NCI-H345 treated with DMSO at 0.1 percent for 48 hours (cell line): ENCODE results near the gene KCTD13.
"Not testable (repeated sequence)": the region's sequence is repeated elsewhere in the genome, so short reads cannot be mapped to it uniquely, and the experiment has no call there.

ENCODE experiments used
- DNase-seq: peaks from one replicate; lab custom pipeline; 2025; ENCODE audit not compliant: unreplicated experiment; lab: John Stamatoyannopoulos, UW

KCTD13 gene

DNA sequence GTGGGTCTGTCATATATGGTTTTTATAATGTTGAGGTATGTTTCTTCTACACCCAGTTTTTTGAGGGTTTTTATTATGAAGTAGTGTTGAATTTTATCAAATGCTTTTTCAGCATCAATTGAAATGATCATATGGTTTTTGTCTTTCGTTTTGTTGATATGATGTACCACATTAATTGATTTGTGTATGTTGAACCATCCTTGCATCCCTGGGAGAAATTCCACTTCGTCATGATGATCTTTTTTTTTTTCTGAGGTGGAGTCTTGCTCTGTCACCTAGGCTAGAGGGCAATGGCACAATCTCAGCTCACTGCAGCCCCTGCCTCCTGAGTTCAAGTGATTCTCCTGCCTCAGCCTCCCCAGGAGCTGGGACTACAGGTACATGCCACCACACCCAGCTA is 21.9 kb upstream of the KCTD13 start:
- no peak for DNase-seq

DNA sequence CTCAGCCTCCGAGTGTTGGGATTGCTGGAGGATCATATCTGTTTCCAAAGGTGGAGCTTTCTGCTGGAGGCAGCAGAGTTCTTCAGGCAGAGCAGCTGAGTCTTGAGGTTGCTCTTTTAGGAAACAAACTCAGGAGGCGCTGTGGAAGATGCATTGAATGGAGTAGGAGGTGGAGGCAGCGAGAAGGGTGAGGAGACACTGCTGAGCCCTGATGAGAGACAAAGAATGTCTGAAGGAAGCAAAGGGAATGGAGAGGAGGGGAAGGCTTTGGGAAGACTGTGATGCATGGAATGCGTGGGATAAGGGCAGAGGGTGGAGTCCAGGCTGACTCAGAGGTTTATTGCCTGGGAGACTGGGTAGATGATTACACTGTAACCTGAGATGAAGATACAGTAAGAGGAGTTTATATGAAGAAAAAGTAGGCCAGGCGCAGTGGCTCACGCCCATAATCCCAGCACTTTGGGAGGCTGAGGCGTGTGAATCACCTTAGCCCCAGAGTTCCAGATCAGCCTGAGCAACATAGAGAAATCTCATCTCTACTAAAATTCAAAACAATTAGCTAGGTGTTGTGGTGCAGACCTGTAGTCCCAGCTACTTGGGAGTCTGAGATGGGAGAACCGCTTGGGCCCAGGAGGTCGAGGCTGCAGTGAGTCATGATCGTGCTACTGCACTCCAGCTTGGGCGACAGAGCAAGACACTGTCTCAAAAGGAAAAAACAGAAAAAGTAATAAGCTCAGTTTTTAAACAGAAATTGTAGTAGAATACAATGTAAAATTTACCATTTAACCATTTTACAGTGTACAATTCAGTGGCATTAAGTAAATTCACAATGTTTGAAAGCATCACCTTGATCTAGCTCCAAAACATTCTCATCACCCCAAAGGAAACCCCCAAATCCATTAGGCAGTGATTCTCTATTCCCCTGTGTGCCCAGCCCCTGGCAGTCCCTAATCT is 18.1 kb upstream of the KCTD13 start:
- DNase-seq: no peak

DNA sequence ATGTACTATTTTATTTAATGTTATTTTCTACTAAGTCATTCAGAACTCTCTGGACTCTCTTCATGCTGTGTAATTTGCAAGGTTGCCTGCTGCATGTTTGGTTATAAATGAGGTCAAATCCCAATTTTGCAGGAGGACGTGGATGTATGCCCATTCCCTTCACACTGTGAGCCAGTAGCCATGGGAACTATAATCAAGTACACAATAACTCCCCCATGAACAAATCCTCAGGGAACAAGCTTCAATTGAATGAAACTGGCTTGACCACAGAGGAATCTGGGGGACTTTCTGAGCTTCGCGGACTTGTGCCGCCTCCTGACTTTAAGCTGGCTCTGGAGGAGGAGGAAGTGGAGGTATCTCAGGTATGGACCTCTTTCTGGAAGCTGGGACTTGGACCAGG is 14.6 kb upstream of the KCTD13 start:
- DNase-seq: no peak

DNA sequence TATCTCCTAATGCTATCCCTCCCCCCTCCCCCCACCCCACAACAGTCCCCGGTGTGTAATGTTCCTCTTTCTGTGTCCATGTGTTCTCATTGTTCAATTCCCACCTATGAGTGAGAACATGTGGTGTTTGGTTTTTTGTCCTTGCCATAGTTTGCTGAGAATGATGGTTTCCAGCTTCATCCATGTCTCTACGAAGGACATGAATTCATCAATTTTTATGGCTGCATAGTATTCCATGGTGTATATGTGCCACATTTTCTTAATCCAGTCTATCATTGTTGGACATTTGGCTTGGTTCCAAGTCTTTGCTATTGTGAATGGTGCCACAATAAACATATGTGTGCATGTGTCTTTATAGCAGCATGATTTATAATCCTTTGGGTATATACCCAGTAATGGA is 5.7 kb upstream of the KCTD13 start:
- not testable (repeated sequence) for DNase-seq

DNA sequence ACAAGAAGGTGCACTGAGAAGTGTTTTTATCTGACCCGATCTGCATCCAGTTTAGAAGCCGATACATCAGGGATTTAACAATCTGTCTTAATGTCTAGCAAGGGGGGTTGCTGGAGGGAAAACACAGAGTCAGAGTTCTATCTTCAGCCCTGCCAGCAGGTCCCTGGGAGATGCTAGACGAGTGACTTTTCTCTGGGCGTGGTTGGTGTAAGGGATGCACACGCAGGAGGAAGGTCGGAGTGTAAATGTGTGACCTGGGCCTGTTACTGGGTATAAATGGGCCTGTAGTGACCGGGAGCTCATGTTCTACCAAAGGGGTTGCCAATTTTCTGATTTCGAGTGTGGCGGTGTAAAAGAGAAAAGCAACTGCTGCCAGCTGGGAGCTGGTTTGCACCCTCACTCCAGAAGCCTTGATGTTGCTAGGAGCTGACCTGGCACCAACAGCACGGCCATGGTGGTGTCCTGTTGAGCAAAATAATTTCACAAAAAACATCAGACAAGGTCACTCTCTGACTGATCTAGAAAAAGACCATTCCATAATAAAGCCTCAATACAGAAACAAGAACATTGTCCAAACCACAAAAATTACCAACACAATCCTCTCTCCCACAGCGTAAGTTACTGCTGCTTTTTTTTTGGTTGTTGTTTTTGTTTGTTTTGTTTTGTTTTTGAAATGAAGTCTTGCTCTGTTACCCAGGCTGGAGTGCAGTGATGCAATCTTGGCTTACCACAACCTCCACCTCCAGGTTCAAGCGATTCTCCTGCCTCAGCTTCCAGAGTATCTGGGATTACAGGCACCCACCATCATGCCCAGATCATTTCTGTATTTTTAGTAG is 1.3 kb upstream of the KCTD13 start:
- DNase-seq: no peak

DNA sequence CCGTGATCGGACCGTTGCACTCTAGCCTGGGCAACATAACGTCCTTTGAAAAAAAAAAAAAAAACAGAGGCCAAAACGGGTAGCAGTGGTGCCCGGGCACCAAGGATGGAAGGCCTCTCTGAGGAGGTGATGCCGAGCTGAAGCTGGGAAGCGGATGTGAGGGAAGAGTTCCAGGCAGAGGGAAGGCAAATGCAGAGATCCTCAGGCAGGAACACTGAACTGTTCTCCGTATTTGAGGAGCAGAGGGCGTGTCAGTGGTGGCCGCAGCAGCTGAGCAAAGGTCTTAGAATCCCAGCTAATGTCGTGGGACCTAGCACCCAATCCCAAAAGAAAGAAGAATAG is 656 bp upstream of the KCTD13 start:
- peak; percentile 39 for DNase-seq

DNA sequence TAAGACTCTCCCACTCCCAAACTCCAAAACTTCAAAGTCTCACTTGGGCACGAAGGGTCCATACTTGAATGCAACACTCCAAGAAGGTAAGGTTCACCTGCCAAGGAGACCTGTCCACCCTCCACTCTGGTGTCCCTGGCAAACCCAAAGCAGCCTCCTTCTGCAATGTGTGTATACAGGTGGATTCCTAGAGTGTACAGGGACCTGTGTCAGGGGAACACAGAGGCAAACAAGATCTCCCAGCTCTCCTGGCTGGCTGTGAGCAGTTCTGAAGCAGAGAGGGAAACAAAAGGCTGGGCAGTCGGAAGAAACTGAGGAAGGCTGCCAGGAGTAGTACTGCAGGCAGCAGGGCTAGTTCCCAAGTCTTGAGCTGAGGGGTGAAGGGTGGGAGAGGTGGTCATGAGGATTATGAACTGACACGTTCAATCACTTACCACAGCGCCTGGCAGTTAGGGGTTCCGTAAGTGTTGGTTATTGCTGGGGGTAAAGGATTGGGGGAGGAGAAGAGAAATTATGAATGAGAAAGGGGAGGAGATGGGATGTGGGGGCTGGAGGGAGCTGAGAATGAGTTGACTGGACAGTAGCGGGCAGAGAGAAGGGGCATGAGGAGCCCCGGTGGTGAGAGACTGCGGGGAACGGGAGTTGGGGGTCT is 795 bp downstream of the KCTD13 start:
- DNase-seq: no peak

DNA sequence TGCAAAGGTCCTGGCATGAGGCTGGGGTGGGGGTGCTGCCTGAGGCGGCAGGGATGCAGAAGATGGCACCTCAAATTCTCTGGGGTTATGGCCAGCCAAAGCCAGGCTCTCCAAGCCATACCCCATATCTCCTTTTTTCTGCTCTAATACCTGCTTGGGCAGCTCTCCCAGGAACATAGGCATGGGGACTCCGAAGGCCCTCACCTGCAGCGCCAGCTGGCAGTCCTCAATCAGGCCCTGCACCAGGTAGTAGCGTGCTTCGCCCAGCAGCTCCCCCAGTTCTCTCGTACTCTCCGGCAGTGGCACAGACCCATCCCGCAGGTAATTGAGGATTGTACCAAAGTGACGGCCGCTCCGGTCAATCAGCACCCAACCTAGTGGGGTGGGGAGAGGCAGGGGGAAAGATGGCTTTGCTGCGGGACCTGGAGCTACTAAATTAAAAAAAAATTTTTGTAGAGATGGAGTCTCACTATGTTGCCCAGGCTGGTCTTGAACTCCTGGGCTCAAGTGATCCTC is 3.0 kb downstream of the KCTD13 start:
- DNase-seq: no peak

DNA sequence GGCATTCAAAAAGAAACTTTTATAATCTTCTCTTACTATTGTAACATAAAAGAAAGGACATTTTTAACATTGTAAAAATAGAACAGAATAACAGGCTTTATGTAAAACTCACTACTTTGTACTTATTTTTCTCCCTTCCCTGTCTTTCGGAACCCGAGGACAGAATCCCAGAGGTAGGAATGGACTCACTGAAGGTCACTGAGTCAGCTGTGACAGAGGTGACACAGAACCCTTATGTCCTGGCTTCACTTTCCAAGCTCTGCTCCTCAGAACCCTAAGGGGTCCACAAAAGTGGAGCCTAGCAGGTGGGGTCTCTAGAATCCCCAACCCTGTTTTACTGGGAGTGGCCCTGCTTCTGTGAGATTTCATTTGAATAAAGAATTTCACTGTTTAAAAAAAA is 3.7 kb downstream of the KCTD13 start:
- DNase-seq: no peak

DNA sequence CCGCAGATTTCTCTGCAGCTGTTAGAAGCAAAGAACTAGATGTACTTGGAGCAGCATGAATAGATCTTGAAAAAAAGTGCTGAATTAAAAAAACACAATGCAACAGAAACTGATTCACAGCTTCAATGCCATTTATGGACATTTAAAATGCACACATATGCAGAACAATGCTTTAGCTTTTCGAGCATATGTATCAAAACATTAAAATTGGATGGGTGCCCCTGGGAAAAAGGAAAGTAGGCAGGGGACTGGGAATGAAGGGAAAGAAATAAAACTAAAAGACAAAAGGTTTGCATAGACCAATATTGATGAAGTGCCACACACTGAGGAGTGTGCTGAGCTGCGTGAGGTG is 5.0 kb downstream of the KCTD13 start:
- DNase-seq: no peak

DNA sequence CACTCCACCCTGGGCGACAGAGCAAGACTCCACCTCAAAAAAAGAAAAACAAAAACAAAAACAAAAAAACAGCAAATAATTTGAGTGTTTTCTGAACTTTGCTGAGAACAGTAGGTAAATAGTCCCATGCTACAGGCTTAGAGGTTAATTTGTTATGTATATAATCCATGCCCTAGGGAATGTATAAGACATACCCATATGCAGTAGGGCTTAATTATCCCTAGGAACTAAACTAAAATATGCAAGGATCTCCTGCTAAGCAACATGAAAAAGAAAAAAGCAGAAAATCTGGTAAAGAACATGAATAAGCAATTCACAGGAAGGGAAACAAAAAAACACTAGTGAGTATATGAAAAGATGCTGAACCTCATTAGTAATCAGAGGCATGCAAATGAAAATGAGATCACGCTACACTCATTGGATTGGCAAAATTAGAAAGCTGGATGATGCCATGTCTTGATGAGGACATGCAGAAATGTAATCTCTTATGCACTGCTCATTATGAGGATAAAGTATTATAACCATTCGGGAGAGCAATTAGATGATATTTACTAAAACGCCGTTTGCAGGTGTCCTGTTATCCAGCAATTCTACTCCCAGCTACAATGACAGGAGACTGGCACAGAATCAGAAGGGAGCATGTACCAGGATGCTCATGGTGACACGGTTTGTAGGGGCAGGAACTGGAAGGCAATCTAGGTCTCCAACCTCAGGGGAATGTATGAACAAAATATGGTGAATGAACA is 5.6 kb downstream of the KCTD13 start:
- DNase-seq: no peak

DNA sequence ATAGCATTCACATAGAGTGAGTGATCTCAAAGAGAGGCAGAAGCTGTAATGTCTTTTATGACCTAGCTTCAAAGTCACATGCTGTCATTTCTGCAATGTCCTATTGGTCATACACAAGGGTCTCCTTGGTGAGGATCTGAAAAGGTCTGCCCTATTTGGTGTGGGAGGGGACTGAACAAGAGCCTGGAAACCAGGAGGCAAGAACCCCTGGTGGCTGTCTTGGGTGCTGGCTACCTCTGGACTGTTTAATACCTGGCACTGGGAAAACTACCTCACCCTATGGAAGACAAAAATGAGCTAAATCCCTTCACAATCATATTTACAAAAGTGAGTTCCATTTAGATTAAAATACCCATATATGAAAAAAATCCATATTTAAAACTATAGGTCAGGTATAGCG is 9.0 kb downstream of the KCTD13 start:
- no peak for DNase-seq

DNA sequence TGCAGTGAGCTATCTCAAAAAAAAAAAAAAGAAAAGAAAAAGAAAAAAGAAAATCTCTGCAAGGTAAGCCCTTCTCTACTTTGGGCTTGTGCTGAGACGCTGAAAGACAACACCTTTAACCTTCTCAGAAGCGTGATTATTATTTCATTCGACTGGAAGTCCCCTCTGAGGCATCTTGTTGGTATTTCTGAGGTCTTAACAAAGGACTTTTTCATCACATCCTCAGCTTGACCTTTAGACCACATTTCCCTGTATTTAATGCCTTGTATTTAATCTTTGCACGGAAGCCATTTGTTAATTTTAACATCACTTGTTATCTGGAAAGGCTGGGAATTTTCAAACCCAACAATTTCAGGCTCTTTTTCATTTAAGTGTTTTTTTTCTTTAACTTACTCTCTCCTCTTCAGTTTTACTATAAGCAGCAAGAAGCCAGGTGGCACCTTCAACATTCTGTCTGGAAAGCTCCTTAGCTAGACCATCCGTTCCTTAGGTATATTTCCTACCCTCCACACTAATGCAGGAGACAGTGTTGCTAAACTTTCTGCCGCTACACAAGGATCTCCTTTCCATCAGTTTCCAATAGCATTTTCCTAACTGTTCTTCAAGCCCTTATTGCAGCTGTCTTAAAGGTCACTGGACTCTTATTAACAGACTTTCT is 10.3 kb downstream of the KCTD13 start:
- no peak for DNase-seq

DNA sequence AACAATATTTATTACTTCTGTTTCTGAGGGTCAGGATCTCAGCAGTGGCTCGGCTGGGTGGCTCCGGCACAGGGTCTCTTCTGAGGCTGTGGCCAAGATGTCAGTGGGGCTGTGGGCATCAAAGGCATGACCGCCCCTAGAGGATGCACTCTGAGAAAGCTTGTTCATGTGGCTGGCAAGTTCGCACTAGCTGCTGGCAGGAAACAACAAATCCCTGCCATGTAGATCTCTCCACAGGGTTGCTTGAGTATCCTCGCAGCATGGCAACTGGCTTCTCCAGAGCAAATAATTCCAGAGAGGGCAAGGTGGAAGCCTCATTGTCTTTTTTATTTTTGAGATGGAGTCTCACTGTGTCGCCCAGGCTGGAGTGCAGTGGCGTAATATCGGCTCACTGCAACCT is 12.5 kb downstream of the KCTD13 start:
- DNase-seq: no peak

DNA sequence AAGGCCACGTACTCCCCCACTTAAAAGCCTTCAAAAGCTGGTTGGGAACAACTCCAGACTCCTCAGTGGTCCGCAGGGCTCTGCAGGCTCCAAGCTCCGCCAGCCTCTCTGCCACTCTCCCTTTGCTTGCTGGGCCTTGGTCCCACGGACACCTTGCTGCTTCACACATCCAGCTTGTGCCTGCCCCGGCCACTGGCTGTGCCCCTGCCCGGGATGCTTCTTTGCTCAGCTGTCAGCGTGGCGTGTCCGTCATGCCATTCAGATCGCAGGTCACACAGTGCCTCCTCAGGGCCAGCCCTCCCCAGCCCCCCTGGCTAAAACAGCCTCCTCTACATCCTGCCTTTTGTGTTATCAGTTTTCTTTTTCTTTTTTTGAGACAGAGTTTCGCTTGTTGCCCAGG is 13.9 kb downstream of the KCTD13 start:
- DNase-seq: no peak

DNA sequence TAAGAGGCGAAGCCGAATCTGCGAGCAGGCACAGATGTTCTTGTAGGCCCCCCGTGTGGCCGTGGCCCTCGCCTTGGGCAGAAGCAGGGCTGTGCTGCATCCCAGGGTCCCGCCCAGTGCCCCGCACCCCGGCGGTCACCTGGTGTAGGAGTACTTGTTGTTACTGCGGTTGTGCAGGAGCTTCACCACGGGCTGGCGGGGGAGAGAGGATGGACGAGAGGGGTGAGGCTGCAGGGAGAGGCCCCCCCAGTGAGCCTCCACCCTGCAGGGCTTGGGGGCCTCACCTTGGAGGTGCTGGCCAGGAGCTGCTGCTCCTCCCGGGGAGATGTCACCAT is 14.4 kb downstream of the KCTD13 start:
- no peak for DNase-seq

DNA sequence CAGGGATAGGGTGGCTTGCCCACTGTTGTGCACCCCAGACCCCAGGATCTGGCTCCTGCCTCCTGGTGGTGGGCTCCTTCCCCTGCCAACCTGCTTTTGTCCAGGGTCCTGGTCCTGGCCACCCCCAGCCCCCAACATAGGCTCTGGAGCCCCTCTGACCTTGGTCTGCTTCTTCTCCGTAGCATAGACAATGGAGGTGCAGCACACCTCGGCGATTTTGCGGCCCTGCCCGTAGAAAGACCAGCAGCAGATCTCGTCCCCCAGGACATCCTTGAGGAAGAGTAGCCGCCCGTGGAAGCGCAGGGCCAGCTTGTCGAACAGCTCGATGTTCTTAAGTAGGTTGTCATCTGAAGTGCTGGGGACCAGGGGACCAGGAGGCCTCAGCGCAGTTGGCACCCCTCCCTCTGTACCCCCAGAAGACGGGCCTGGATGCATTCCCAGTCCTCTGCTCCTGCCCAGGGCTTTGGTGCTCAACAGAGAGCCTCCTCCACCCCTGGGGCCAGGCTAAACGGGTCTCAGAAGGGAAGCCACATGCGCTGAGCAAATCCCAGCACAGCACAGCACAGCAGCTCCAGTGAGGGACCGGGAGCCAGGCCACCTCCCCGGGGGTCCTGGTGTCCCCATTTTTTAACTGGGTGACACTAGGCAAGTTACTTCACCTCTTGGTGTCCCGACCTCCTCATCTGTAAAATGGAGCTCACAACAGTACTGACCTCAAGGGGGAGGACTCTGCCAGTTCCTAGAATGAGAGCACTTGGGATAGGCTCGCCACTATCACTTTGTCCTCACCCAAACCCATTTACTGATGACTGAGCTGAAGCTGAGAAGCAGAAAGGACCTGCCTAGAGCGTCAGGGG is 15.0 kb downstream of the KCTD13 start:
- DNase-seq: no peak

DNA sequence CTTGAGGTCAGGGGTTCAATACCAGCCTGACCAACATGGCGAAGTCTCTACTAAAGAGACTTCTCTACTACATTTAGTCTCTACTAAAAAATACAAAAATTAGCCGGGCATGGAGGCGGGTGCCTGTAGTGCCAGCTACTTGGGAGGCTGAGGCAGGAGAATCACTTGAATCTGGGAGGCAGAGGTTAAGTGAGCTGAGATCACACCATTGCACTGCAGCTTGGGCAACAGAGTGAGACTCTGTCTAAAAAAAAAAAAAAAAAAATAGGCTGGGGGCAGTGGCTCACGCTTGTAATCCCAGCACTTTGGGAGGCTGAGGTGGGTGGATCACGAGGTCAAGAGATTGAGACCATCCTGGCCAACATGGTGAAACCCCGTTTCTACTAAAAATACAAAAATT is 16.2 kb downstream of the KCTD13 start:
- DNase-seq: not testable (repeated sequence)

DNA sequence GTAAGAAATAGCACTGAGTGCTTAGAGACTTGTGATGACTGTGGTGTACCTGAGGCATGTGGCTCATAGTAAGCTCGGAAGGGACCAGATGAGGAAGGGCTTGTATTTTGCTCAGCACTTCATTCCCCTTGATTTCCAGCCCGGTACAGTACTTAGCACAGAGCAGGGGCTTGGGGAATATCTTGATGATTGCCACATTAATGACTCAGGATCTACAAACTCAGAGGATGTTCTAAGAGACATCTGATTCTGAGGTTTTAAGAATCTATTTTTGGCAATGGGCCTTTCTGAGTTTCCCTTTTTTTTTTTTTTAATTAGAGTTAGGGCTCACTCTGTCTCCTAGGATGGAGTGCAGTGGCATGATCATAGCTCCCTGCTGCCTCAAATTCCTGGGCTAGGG is 16.6 kb downstream of the KCTD13 start:
- no peak for DNase-seq
